GM18868 (cell line): ENCODE measurements around the gene QSOX2.

ENCODE experiments used
- ATAC-seq: cut with Tn5 transposase; IDR thresholded peaks from one replicate; pipeline ENCODE4 v1.9.1; 2021; ENCODE audit warnings: mild to moderate bottlenecking, moderate library complexity; ENCODE audit not compliant: unreplicated experiment

The QSOX2 gene

GRCh38 chr9:136223871-136224640 lies 21.6 kb downstream of the QSOX2 start:
- no peak for ATAC-seq

GRCh38 chr9:136222906-136223285 lies 22.7 kb downstream of the QSOX2 start:
- no peak for ATAC-seq

GRCh38 chr9:136222166-136222905 lies 23.3 kb downstream of the QSOX2 start:
- no peak for ATAC-seq

DNA sequence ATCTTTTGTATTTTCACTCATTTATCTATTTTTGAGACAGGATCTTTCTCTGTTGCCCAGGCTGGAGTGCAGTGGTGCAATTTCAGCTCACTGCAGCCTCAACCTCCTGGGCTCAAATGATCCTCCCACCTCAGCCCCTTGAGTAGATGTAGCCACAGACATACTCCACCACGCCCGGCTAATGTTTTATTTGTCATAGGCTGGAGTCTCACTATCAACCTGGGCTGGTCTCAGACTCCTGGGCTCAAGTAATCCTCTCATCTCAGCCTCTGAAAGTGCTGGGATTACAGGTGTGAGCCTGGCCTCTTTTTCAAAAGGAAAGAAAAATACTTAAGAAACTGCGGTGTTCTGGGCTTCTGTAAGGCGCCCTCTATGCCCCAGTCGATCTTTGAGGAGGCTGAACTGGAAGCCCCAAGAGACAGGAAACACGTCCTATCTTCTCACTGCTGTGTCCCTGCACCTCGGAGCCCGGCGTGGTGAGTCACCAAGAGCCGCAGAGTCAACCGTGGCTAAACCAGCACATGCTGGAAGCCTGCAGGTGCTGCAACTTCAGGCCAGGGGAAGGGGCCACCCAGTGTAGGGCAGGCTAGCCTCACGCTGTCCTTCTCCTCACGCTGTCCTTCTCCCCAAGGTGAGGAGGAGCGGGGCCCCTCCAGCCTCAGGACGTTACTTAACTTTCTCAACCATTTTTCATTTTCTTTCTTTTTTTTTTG lies 25.4 kb downstream of the QSOX2 start:
- ATAC-seq: no peak

- no peak for ATAC-seq
These were observed 26.3 kb downstream of the QSOX2 start for GRCh38 chr9:136219276-136219675.

- no peak for ATAC-seq
These were observed 26.9 kb downstream of the QSOX2 start for GRCh38 chr9:136218673-136219072.

DNA sequence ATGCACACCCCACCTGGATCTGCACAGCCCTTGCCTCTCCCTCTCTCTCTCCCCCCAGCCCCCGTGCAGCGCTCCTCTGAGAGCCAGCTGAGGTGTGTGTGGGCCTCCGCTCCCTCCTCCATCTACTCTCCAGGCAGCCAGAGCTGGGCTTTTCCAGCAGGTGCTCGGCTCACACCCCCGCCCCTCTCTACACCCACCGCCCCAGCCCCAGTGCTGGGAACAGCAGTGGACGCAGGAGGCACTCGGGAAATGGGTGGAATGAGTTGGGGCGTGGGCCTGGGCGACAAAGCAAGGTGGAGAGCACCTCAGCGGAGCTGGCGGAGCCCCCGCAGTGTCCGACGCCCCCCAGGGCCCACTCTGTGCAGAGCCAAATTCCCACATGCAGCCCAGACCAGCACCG lies 27.3 kb downstream of the QSOX2 start:
- no peak for ATAC-seq

GRCh38 chr9:136216541-136217244 lies 28.9 kb downstream of the QSOX2 start:
- ATAC-seq: no peak

- no peak for ATAC-seq
These were observed 31.9 kb downstream of the QSOX2 start for GRCh38 chr9:136213733-136214132.

GRCh38 chr9:136212345-136212950 lies 33.2 kb downstream of the QSOX2 start:
- ATAC-seq: no peak

GRCh38 chr9:136211441-136212344 lies 33.9 kb downstream of the QSOX2 start:
- ATAC-seq: no peak

DNA sequence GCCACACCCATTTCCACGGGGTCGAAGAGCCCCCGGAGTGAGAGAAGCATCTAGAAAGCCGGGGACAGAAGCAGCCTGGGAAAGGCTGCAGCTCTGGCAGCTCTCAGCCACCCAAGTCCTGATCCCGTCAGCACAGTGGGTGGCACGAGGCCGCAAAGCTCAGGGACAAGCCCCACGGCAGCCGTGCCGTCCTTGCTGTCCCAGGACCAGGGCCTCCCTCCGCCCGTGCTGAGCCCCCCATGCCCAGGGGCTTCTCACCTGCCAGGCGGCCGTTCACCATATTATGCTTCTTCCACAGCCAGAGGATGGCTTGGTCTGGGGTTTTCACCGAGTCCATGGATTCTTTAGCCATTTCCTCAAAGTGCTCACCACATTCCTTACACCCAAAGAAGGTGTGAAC lies 34.6 kb downstream of the QSOX2 start:
- no peak for ATAC-seq

GRCh38 chr9:136210276-136210675 lies 35.3 kb downstream of the QSOX2 start:
- no peak for ATAC-seq

DNA sequence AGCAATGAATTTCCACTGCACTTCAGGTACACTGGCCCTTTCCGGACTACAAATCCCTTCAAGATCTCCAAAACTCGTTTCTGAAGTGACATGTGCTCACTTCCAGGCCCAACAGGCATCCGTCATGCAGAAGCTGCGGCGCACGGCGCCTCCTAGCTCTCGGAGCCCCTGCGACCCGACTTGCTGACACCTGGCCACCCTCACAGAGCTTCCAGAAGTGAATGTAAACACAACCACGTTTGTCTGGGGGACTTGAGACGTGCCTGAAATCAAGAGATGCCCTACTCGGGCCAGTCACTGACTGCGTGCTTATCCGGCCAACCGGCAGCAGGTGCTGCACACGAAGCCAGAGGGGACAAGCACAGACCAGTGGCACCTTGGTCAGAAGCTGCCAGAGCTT lies 35.8 kb downstream of the QSOX2 start:
- ATAC-seq: no peak

DNA sequence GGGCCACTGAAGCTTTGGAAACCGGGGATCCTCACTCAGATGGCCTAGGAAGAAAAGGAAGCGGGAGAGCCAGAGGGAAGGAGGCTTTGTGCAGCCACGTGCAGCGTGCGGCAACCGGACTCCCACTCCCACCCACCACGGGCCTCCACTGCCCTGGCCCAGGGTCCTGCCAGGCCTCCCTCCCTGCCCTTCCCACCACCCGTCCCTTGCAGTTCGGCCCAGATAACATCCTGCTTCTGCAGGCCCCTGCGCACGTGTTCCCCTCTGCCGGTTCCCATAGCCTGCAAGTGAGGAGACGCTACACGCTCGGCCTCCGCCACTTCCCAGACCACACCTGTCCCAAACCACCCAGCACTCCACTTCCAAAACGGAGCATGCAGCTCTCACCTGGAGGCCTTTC lies 36.4 kb downstream of the QSOX2 start:
- ATAC-seq: no peak

DNA sequence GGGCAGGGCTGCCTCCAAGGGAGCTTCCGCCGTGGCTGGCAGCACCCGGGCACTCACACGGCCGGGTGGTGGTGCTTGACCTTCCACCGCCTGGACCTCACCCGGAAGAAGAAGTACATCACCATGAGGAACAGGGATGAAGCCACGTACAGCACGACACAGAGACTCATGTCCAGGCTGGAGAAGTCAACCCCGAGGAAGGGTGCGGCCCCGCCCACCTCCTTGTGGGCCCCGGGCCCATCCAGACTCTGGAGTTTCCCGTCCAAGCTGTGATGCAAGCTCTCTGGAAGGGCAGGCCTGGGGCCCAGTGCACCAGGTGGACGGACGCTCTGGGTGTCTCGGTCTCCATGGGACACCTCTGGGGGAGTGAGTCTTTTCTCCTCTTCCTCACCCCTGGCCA lies 36.9 kb downstream of the QSOX2 start:
- ATAC-seq: no peak

GRCh38 chr9:136207616-136208015 lies 38.0 kb downstream of the QSOX2 start:
- no peak for ATAC-seq

DNA sequence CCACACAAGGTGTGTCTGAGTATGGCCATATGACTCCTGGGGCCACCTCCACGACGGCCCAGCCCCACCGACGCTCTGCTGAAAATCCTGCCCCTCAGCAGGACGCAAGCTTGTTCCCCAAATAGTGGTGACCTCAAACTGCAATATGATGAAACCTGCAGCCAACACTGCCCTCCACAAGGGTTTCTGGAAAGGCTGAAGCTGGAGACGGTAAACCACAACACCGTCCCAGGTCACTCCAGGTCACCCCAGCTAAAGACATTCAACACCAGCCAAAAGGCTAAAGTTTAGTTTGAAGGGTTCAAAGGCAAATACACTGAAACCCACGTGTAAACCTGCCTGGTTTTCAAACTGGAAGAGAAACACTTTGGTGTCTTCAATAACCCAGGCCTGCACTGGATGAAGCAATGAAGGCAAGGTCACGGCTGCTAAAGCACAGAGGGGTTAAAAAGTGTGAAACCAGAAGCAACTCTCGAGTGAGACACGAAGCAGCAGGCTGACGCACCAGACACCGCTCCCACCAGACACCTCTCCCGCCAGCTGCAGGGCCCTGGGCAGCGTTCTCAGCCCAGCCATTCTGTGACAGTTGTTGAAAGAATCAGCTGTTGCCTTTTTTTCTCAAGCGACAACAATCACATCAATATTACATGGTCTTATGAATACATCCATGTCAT lies 38.9 kb downstream of the QSOX2 start:
- ATAC-seq: no peak

GRCh38 chr9:136205707-136205992 lies 40.0 kb downstream of the QSOX2 start:
- ATAC-seq: no peak
